LHCN-M2 (cell line): Measurements from ENCODE around the gene PCED1B. TPM values are rescaled to one million over a fixed set of nuclear protein-coding genes. Genes with fewer than 3 reads are reported as not detected.
A peak's percentile ranks its signal among the peaks of the same experiment; 100 is the strongest.

Experiments used
- DNase-seq: peaks from one replicate; pipeline ENCODE4 v3.0.0-alpha.2; 2012; ENCODE audit warnings: low read depth
- total RNA-seq: library from RNA; depleted of rRNA; stranded (reverse); fragments of >200 nt; gene quantifications from 2 replicates; pipeline ENCODE4 v1.2.3, GENCODE V29; 2014

The PCED1B gene
- total RNA-seq, 1 experiment from 2014 or later = 0.80 TPM

GRCh38 chr12:47231456-47231855 is 152.0 kb downstream of the PCED1B start:
- DNase-seq = no peak

DNA sequence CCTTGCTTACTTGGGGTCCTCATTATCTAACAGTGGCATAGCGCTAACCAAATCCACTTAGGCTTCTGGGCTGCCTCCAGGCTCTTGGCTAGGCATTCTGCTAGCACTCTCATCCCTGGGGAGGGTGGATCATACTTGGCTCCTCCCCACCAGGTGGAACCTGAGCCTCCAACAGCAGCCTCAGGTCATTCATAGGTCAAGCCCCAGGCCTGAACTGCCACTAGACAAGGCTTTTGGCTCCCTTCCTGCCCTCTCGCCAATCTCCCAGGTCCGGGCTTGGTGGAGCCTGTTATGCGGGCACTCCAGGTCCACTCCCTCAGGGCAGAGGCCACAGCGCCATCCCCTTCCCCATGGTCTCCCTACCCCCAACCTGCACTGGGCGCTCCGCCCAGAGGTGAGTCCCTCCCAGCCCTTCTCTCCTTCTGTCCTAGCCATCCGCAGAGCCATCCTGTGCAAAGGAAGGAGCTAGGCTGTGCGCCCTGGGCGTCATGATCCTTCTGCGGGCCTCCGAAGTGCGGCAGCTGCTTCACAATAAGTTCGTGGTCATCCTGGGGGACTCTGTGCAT is 155.2 kb downstream of the PCED1B start:
- DNase-seq = no peak

DNA sequence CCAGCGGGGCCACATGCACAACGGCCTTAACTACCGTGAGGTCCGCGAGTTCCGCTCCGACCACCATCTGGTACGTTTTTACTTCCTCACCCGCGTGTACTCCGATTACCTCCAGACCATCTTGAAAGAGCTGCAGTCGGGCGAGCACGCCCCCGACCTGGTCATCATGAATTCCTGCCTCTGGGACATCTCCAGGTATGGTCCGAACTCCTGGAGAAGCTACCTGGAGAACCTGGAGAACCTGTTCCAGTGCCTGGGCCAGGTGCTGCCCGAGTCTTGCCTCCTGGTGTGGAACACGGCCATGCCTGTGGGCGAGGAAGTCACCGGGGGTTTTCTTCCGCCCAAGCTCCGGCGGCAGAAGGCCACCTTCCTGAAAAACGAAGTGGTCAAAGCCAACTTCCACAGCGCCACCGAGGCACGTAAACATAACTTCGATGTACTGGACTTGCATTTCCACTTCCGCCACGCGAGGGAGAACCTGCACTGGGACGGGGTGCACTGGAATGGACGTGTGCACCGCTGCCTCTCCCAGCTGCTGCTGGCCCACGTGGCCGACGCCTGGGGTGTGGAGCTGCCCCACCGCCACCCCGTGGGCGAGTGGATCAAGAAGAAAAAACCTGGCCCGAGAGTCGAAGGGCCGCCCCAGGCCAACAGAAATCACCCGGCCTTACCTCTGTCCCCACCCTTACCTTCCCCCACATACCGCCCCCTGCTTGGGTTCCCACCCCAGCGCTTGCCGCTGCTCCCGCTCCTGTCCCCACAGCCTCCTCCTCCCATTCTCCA is 156.0 kb downstream of the PCED1B start:
- DNase-seq = no peak

DNA sequence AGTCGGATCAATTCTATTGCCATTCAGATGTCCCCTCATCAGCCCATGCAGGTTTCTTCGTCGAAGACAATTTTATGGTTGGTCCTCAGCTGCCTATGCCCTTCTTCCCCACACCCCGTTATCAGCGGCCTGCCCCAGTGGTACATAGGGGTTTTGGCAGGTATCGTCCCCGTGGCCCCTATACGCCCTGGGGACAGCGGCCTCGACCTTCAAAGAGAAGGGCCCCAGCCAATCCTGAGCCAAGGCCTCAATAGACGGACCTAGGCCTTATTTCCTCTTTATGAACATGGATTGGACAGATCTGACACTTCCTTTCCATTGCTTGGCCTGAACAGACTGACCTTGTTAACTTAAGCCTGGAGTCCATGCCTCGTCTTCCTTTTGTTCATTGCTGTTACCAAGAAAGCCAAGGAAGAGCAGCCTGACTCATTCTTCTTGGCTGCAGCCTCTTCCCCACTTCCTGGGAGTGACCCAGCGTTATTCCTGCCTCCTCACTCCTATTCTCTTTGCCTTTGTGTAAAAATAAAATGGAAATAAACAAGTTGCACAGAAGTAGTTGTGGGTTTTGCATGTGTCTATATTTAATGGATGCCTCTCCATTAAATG is 156.8 kb downstream of the PCED1B start:
- peak; percentile 81 for DNase-seq

- DNase-seq = peak; percentile 32
Observed at GRCh38 chr12:47237751-47238211, 158.4 kb downstream of the PCED1B start.

DNA sequence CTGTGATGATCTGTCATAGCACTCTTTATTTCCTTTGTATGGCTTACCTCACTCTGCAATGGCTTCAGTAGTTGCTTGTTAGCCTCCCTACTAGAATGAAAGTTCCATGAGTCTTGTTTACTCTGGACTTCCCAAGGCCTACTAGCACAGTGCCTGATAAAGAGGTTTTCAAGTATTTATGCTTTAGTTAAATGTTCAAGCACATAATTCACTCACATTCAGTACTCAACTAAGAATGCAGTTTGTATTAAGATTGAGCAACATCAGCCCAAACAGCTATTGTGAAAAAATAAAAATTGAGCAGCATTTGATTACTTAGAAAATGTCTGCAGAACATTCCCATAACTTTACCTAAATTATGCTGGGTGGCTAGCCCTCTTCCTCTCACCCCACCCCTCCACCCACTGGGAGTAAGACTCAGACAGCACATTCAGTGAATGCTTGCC is 159.3 kb downstream of the PCED1B start:
- no peak for DNase-seq

DNA sequence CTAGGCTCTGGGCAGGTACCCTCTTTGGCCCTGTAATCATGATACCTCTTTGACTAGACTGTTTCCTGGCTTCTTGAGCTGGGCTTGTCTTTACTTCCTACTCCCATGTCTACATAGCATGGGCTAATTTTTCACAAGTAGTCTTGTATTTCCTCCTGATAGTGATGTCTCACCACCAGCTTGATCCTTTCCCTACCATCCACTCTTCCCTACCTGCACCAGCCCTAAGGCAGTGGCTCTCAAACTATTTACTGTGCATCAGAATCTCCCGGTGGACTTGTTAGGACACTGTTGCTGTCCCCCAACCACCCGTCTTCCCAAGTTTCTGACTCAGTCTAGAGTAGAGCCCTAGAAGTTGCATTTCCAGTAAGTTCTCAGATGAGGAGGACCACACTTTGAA is 163.0 kb downstream of the PCED1B start:
- no peak for DNase-seq

- no peak for DNase-seq
Observed at GRCh38 chr12:47244835-47245234, 165.4 kb downstream of the PCED1B start.

DNA sequence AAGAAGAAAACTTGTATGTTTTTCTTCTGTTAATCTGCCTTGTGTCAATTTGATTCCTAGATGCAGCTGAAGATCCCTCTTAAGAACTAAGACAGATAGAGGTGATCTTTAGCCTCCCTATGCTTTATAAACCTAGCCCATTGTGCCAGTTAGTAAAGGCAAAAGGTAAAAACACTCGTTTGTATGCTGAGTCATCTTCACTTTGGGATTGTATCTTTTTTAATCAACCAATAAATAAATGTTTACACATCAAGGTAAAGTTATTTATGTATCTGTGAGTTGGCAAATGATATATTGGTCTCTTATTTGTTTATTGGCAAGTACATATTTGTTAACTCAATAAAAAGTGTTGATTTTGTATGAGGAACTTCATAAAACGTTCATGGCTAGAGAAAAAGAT is 166.2 kb downstream of the PCED1B start:
- no peak for DNase-seq

DNA sequence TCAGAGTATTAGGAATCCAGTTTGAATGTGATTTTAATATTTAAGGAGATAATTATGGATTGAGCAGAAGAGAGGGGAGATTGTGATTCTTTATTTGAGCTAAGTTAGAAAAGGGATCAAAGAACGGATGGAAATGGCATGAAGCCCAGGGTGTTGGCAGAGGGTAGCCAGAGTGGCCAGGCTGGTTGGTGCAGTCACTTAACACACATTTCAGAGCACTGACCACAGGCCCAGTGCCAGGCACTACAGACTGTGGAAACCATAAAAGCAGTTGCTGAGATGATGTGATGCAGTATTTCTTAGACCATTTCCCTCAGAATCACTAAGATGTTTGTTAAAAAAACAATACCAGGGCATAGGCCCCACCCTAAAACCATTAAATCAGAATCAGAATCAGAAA is 168.0 kb downstream of the PCED1B start:
- DNase-seq = no peak

DNA sequence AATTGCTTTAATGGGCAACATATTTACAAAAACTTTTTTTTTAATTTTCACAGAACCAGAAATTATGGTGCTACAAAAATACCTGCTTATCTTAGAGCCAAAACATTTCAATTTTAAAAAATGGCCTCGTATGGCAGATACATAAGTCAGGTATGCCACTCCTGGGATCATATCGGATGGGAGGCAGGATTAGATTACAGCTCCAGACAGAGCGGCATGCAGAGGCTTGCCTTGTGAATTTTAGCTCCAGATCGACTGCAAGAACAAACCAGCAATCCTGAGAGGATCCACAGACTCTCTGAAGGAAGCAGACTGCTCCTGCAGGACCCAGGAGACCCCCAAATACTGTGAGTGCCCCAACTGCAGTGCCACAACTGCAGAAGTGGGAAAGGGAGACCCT is 169.7 kb downstream of the PCED1B start:
- DNase-seq = no peak

- no peak for DNase-seq
Observed at GRCh38 chr12:47249719-47250357, 170.4 kb downstream of the PCED1B start.

GRCh38 chr12:47251919-47252318 is 172.5 kb downstream of the PCED1B start:
- no peak for DNase-seq

GRCh38 chr12:47264951-47265350 is 185.5 kb downstream of the PCED1B start:
- DNase-seq = no peak

DNA sequence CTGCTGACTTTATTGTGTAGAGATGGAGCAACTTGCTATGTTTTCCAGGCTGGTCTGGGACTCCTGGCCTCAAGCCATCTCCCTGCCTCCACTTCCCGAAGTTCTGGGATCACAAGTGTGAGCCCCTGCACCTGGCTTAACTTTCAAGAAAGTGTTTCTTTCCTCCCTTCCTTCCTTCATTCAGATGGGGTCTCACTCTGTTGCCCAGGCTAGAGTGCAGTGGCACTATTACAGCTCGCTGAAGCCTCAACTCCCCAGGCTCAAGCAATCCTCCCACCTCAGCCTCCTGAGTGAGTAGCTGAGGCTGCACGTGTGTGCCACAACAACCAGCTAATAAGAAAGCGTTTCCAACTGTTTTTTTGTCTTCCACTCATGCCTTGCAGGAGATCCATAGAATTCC is 186.0 kb downstream of the PCED1B start:
- no peak for DNase-seq

DNA sequence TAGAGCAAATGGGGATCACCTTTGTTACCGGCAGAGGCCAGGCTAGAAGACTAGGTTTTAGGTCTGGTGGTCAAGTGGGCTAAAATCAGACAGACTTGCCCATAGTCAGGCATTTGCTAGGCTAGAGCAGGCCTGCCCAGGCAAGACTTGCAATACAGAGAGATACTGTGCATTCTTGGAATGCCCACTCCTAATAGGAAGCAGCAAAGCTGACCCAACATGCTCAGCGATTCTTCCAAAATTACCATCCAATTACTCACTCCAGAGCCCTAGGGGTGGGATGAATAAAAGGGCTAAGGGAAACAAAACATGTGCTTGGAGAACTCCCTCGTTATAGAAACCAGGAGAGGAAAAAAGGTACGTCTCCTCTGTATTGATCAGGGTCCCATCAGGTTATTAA is 188.2 kb downstream of the PCED1B start:
- no peak for DNase-seq

- no peak for DNase-seq
Observed at GRCh38 chr12:47268501-47269454, 189.4 kb downstream of the PCED1B start.

DNA sequence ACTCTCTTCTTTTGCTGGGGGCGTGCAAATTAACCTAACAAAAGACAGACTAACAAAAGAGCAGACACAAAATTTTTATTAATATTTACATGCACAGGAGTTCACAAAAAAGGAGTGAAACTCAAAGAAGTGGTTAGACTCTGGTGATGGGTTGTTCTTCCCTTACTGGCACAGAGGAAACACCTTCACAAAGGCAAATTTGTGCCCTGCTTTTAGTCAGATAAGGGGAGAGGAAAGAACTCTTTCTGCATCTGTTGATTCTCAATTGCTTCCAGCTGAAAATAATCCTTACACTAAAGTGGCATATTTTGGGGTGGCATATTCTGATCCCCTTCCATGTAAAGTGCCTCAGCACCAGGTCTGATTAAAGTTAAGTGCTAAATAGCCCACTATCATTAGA is 190.5 kb downstream of the PCED1B start:
- no peak for DNase-seq

- DNase-seq = peak; percentile 97
Observed at GRCh38 chr12:47270782-47271664, 191.6 kb downstream of the PCED1B start.

- DNase-seq = peak; percentile 37
Observed at GRCh38 chr12:47271800-47272239, 192.4 kb downstream of the PCED1B start.
